ENCODE measurements around the gene CALCOCO2.
"Not testable (repeated sequence)": the region's sequence is repeated elsewhere in the genome, so short reads cannot be mapped to it uniquely, and the experiment has no call there.

Gene CALCOCO2

DNA sequence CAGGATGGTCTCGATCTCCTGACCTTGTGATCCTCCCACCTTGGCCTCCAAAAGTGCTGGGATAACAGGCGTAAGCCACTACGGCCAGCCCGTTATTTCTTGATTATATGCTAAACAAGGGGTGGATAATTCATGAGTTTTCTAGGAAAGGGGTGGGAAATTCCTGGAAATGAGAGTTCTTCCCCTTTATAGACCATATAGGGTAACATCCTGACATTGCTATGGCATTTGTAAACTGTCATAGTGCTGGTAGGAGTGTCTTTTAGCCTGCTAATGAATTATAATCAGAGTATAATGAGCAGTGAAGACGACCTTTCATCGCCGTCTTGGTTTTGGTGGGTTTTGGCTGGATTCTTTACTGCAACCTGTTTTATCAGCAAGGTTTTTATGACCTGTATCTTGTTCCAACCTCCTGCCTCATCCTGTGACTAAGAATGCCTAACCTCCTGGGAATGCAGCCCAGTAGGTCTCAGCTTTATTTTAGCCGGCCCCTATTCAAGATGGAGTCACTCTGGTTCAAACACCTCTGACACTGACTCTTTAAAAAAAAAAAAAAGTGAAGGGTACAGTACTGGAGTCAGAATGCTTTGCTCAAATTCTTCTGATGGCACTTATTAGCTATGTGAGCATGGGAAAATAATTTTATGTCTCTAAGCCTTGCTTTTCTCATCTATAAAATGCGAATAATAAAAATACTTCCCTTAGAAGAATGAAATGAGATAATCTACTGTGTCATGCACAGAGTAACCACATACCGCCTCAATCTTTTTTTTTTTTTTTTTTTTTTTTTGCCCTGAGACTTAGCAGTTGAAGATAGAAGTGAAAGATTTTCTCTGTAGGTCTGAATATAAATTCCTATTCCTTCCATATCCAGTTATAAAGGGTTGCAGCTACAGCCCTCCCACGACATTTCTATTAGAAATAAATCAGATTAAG lies 5.1 kb upstream of the CALCOCO2 start:
- no peak for DNase-seq

DNA sequence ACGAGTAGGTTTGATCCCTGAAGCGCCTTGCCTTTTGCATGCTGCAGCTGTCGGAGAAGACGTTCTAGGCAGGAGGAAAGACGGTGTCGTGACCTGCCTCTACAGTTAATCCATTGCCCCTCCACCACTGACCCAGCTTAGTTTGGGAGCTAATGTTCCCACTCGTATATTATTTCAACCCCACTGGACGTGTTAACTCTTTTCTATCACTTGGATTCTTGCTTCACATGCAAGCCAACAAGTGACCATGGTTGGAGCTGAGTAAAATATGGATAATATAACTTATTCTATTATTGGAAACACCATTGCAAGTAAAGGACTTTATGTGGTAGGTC lies 681 bp downstream of the CALCOCO2 start:
- DNase-seq: no peak

DNA sequence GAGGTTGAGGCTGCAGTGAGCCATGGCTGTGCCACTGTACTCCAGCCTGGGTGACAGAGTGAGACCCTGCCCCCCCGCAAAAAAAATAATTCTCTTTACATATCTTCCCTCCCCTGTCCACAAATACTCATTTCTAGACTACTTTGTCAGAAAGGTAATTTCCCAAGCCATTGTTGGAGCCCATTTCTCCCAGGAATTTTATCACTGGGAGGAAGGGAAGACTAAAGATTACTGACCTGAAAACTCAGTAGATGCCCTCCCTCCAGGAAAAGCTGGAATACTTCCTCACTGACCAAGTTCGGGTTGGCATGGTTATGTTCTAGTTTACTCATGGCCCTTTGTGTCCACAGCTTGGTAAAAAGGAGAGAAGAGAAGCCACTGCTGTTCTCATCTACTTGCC lies 4.1 kb downstream of the CALCOCO2 start:
- no peak for DNase-seq

- no peak for DNase-seq
Measured at GRCh38 chr17:48835971-48836370, 5.1 kb downstream of the CALCOCO2 start.

DNA sequence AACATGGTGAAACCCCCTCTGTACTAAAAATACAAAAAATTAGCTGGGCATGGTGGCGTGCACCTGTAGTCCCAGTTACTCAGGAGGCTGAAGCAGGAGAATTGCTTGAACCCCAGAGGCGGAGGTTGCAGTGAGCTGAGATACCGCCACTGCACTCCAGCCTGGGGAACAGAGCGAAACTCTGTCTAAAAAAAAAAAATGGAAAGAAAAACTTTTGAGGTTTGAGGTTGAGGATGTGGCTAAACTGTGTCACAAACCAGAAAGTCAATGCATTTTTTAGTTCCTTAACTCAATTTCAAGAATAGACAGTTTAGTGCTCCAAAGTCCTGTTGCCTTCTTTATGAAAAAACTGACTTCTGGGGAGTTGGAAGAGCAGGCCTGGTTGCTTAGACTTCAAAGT lies 6.6 kb downstream of the CALCOCO2 start:
- DNase-seq: not testable (repeated sequence)

- no peak for DNase-seq
Measured at GRCh38 chr17:48840441-48840840, 9.6 kb downstream of the CALCOCO2 start.

- DNase-seq: no peak
Measured at GRCh38 chr17:48841395-48841831, 10.6 kb downstream of the CALCOCO2 start.

DNA sequence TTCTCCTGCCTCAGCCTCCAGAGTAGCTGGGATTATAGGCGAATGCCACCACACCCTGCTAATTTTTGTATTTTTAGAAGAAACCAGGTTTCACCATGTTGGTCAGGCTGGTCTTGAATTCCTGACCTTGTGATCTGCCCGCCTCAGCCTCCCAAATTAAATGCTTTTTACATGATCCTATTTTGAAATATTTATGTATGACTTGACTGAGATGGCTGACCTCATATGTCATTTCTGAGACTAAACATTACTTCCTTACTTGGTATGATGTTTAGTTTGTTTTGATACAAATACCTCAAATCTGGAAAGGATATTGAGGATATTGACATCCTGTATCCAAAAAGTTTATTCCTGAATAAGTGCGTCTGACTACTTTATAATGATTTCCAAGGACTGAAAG lies 11.9 kb downstream of the CALCOCO2 start:
- no peak for DNase-seq

DNA sequence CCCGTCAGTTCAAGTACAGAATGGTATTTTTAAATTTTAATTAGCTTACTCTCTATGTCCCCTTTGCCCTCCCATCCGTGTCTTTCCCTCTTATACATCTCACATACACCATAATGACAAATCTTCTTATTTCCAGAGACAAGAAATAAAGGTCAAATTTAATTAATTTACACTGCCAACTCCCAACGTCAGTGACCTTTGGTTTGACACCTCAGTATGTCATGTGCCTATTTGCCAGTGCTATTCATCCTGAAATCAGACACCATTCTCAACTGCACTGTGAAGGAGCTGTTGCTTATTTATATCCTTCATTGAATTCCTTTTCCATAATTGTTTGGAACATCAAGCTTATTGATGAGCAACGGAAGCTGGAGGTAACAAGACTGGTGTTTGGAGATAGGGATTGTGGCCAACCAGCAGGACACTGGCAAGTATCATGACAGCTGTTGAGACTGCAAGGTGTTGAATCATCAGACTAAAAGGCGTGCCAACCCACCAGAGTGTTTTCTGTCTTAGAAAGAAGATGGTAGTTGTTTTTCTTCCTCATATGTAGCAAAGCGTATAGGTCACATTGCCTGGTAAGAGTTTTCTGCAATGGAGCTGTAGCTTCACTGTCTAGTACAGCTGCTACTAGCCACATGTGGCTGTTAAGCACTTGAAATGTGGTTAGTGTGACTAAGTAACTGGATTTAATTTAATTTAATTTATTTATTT lies 12.5 kb downstream of the CALCOCO2 start:
- no peak for DNase-seq

DNA sequence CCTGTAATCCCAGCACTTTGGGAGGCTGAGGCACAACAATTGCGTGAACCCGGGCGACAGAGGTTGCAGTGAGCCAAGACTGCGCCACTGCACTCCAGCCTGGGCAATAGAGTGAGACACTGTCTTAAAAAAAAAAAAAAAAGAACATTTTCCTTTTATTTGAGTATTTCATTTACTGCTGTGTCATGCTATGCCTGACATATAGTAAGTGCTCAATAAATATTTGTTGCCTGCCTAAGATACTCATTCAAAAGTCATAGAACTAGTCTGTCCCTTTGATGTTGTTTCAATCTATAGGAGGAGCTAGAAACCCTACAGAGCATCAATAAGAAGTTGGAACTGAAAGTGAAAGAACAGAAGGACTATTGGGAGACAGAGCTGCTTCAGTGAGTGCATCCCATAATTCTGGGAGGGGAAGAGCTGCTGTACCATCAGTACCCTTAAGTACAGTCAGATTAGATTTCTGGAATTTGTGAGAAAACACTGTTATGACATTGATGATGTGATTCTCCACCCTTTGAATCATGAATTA lies 20.0 kb downstream of the CALCOCO2 start:
- no peak for DNase-seq

DNA sequence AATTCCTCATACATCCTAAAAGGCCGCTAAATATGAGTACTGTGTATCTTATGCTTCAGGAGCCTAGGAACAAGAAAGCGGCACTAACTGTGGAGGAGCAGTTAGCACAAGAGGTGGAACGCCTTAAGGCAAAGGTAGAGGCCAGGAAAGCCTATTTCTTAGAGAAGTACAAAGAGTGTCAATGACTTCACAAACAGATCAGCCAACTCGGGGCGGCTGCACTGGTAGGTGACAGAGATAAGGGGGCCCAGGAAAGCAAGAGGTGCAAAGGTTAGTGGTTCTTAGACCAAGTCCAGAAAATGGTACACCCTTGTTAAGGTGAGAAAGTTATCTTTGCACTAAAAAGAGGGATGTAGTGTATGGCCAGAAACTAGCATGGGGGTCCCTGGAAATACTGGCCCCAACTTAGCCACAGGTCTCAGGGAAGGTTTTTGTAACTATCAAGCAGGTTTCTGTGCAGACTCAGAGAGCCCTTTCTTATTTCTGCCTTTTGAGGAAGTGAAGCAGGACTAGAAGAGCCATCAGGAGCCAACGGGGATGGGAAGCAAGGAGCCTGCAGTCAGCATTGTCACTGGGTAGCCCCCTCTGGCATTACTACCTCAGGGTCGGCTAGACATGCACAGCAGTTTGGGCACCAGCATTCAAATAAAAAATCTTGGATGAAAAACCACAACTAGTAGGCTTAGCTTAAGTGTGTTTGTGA lies 24.1 kb downstream of the CALCOCO2 start:
- DNase-seq: no peak

GRCh38 chr17:48856122-48856821 lies 25.4 kb downstream of the CALCOCO2 start:
- DNase-seq: no peak

DNA sequence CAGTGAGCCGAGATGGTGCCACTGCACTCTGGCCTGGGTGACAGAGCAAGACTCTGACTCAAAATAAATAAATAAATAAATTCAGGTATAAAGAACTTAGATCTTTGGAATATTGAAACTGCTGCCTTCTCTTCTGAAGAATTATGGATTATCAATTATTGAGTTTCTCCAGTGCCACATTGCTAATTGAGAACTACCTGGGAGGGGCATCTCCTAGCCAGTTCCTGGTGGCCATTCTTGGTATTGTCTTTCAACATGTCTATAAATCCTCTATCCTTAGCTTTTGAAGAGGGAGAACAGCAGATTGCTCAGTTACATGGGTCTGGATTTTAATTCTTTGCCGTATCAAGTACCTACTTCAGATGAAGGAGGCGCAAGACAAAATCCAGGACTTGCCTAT lies 29.2 kb downstream of the CALCOCO2 start:
- DNase-seq: no peak

- DNase-seq: no peak
Measured at GRCh38 chr17:48860456-48860855, 29.6 kb downstream of the CALCOCO2 start.

GRCh38 chr17:48868916-48869500 lies 38.2 kb downstream of the CALCOCO2 start:
- DNase-seq: no peak

DNA sequence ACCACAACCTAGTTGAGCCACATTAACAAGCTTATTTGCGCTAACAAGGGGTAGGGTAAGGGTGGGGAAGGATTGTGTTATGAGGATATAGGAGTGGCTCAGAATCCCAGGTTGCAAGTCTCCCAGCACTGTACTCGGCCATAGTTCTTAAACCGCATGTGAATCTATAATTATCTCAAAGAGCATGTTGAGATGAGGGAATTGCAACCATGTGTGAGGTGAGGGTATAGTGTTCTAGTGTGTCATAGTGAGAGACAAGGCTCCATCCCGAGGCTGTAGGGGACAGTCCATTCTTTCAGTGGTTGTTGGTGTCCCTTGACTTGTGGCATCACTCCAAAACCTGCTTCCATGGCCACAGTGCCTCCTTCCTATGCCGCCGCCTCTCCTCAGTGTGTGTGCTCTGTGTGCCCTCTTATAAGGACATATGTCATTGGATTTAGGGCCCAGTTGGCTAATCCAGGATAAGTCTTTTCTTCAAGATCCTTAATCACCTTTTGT lies 39.0 kb downstream of the CALCOCO2 start:
- DNase-seq: no peak

GRCh38 chr17:48871035-48871550 lies 40.3 kb downstream of the CALCOCO2 start:
- DNase-seq: no peak

GRCh38 chr17:48871551-48872351 lies 40.9 kb downstream of the CALCOCO2 start:
- DNase-seq: peak; percentile 21

- not testable (repeated sequence) for DNase-seq
Measured at GRCh38 chr17:48872409-48872808, 41.6 kb downstream of the CALCOCO2 start.

GRCh38 chr17:48873209-48873608 lies 42.4 kb downstream of the CALCOCO2 start:
- DNase-seq: no peak

Measured in eye (tissue), 1 donor.